Endothelial cell of umbilical vein (primary cell): ENCODE data around the gene UBR3.

Source experiments
- EZH2 ChIP-seq: IDR thresholded peaks from 2 replicates; pipeline ENCODE4 v1.6.1; 2012; ENCODE audit warnings: borderline replicate concordance, low read depth, mild to moderate bottlenecking, moderate library complexity, low read length, inconsistent platforms; ENCODE audit not compliant: severe bottlenecking
- FOS ChIP-seq: IDR thresholded peaks from 2 replicates; pipeline ENCODE4 v1.6.1; 2011; ENCODE audit warnings: mild to moderate bottlenecking, low read length, moderate library complexity, borderline replicate concordance; ENCODE audit not compliant: insufficient read depth
- GATA2 ChIP-seq: IDR thresholded peaks from 2 replicates; pipeline ENCODE4 v1.7.0; 2011; ENCODE audit warnings: low read depth, mild to moderate bottlenecking, moderate library complexity, mixed read lengths, low read length; ENCODE audit not compliant: insufficient read length, insufficient read depth
- JUN ChIP-seq: IDR thresholded peaks from 2 replicates; pipeline ENCODE4 v1.6.1; 2011; ENCODE audit warnings: borderline replicate concordance, low read depth; ENCODE audit not compliant: insufficient read length, insufficient read depth
- MYC ChIP-seq: IDR thresholded peaks from one replicate; pipeline ENCODE4 v1.6.1; 2011; ENCODE audit warnings: mild to moderate bottlenecking, low read depth, low read length
- POLR2A ChIP-seq: IDR thresholded peaks from 2 replicates; pipeline ENCODE4 v1.6.1; 2012; ENCODE audit warnings: low read depth, mild to moderate bottlenecking, control low read depth, low read length
- POLR2AphosphoS5 ChIP-seq: IDR thresholded peaks from 2 replicates; pipeline ENCODE4 v1.6.1; 2012; ENCODE audit warnings: low read depth, mild to moderate bottlenecking, control low read depth, low read length, moderate library complexity; ENCODE audit not compliant: insufficient read depth
- TF ChIP-seq, protein P1 (sequence below), 2 donors: IDR thresholded peaks; 1 replicate in 1 of 2; 2 replicates in 1 of 2; pipeline ENCODE4 v1.5.1; 2011; ENCODE audit warnings: low read length in 2 of 2, mild to moderate bottlenecking in 2 of 2, moderate library complexity in 2 of 2, control low read depth in 1 of 2, inconsistent platforms in 1 of 2, low read depth in 1 of 2; ENCODE audit not compliant: insufficient read depth in 1 of 2; ENCODE audit errors: extremely low read depth in 1 of 2
- TF ChIP-seq, protein P2 (sequence below): IDR thresholded peaks from 2 replicates; pipeline ENCODE4 v1.6.1; 2011; ENCODE audit not compliant: insufficient read depth, insufficient read length

DNA sequence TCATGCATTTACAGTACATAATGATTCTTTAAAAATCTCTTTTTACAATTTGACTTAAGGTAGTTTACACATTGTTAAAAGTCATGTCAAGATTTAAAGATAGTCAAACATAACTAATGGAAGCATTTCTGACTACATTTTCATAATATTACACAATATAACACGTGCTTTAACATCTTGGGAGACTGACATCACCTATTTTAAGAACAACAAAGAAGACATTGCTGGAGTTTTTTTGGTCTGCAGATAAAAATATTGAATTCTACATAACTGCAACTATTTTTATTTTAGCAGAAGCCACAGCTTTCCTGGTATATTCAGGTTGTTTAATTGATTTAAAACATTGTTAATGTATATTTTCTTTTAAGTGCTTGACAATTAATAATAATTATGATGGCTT is 65.7 kb downstream of the UBR3 start:
- TF ChIP-seq, protein P1, sequence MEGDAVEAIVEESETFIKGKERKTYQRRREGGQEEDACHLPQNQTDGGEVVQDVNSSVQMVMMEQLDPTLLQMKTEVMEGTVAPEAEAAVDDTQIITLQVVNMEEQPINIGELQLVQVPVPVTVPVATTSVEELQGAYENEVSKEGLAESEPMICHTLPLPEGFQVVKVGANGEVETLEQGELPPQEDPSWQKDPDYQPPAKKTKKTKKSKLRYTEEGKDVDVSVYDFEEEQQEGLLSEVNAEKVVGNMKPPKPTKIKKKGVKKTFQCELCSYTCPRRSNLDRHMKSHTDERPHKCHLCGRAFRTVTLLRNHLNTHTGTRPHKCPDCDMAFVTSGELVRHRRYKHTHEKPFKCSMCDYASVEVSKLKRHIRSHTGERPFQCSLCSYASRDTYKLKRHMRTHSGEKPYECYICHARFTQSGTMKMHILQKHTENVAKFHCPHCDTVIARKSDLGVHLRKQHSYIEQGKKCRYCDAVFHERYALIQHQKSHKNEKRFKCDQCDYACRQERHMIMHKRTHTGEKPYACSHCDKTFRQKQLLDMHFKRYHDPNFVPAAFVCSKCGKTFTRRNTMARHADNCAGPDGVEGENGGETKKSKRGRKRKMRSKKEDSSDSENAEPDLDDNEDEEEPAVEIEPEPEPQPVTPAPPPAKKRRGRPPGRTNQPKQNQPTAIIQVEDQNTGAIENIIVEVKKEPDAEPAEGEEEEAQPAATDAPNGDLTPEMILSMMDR (IDR thresholded peaks at IDR 0.05; ENCODE audit: extremely low read depth in 1 of 2, insufficient read depth in 1 of 2, low read depth in 1 of 2, low read length in 2 of 2), result no peak
- TF ChIP-seq, protein P2, sequence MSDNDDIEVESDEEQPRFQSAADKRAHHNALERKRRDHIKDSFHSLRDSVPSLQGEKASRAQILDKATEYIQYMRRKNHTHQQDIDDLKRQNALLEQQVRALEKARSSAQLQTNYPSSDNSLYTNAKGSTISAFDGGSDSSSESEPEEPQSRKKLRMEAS, result no peak
- no peak for TF ChIP-seq POLR2AphosphoS5
- TF ChIP-seq POLR2A, result no peak
- no peak for TF ChIP-seq EZH2
- no peak for TF ChIP-seq GATA2
- TF ChIP-seq FOS, result no peak
- TF ChIP-seq JUN, result no peak
- TF ChIP-seq MYC, result no peak
